HG03342 (cell line): ENCODE data around the gene CD68.
A peak's percentile ranks its signal among the peaks of the same experiment; 100 is the strongest.

Experiments
- ATAC-seq: cut with Tn5 transposase; IDR thresholded peaks from one replicate; pipeline ENCODE4 v1.9.1; 2021; ENCODE audit warnings: mild to moderate bottlenecking, moderate library complexity; ENCODE audit not compliant: unreplicated experiment

CD68 gene, protein sequence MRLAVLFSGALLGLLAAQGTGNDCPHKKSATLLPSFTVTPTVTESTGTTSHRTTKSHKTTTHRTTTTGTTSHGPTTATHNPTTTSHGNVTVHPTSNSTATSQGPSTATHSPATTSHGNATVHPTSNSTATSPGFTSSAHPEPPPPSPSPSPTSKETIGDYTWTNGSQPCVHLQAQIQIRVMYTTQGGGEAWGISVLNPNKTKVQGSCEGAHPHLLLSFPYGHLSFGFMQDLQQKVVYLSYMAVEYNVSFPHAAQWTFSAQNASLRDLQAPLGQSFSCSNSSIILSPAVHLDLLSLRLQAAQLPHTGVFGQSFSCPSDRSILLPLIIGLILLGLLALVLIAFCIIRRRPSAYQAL

DNA sequence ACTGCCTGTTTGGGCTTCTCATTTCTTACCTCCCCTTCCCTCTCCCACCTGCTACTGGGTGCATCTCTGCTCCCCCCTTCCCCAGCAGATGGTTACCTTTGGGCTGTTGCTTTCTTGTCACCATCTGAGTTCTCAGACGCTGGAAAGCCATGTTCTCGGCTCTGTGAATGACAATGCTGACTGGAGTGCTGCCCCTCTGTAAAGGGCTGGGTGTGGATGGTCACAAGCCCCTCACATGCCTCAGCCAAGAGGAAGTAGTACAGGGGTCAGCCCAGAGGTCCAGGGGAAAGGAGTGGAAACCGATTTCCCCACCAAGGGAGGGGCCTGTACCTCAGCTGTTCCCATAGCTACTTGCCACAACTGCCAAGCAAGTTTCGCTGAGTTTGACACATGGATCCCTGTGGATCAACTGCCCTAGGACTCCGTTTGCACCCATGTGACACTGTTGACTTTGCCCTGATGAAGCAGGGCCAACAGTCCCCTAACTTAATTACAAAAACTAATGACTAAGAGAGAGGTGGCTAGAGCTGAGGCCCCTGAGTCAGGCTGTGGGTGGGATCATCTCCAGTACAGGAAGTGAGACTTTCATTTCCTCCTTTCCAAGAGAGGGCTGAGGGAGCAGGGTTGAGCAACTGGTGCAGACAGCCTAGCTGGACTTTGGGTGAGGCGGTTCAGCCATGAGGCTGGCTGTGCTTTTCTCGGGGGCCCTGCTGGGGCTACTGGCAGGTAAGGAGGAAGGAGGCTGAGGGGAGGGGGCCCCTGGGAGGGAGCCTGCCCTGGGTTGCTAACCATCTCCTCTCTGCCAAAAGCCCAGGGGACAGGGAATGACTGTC lies at the start of gene CD68:
Gene CD68, plus strand, starts transcription at position 638 of the 833 bp plus-strand sequence. Its CDS starts 40 bp downstream, at position 678.
- peak; percentile 46 for ATAC-seq

DNA sequence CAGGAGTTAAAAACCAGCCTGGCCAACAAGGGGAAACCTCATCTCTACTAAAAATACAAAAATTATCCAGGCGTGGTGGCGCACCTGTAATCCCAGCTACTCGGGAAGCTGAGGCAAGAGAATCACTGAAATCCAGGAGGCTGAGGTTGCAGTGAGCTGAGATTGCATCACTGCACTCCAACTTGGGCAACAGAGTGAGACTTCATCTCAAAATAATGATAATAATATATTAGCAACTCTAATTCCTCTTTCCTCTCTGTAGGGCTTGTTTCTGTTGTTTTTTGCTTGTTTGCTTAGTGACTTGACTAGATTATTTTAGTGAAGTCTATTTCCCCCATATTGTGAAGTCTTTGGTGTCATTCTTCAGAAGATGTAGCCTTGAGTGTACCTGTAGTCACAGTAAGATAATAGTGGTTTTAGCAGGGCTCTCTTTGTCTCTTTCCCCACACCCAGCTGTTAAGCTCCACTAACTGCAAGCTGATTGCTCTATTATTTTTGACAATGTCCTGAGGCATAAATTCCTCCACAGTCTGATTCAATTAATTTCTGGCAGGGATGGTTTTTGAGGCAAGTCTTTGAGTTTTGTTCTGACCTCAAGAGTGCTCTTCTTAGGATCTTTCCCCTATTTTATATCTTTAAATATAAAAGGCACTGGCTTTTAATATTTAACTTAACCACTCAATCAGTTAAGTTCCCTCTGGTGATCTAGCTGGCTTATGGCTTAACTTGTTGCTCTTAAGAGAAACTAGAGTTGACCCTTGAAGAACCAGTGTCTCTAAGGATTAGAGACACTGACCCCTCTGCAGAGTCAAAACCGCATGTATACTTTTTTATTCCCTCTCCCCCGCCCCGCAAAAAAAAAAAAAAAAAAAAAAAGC lies 49.2 kb upstream of the CD68 start:
- no peak for ATAC-seq

- no peak for ATAC-seq
Measured at GRCh38 chr17:7538050-7538449, 41.4 kb upstream of the CD68 start.

DNA sequence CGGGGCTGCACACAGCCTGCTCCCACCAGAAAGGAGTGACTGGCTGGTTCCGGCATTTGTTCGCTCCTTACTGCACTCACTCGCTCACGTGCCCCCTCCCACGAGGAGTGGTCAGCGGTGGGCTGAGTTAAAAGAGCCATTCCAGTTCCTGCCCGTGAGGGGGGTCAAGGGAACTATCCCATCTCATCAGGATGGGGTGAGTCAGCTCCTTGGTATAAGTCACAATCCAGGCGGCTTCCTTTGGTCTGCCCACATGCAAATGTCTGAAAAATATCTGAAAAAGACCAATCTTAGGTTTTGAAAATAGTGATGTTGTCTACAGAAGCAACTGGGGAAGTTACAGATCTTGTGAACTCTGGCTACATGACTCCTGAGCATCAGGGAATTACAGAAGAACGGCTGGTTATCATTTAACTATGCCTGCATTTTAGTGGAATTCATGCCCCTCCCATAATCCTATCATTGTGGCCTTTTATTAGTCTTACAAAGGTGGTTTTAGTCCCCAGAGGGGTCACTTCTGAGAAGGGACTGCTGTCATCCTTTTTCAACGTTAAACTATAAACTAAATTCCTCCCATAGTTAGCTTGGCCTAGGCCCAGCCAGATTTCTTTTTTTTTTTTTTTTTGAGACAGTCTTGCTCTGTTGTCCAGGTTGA lies 40.4 kb upstream of the CD68 start:
- no peak for ATAC-seq

GRCh38 chr17:7541074-7541621 lies 38.3 kb upstream of the CD68 start:
- ATAC-seq = no peak

DNA sequence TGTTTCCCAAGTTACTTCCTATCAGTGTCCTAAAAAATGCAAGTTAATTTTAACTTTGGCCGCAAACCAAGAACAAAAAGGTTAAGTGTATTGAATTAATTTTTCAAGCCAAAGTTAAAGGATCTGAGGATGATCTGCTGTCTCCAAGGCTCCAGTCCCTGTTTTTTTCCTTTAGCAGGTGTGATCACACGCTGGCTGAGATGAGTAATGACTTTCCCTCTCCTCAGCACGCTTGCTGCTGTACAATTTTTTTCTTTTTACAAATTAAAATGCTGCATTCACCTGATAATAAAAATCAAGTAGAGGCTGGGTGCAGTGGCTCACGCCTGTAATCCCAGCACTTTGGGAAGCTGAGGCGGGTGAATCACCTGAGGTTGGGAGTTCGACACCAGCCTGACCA lies 34.5 kb upstream of the CD68 start:
- ATAC-seq = no peak

DNA sequence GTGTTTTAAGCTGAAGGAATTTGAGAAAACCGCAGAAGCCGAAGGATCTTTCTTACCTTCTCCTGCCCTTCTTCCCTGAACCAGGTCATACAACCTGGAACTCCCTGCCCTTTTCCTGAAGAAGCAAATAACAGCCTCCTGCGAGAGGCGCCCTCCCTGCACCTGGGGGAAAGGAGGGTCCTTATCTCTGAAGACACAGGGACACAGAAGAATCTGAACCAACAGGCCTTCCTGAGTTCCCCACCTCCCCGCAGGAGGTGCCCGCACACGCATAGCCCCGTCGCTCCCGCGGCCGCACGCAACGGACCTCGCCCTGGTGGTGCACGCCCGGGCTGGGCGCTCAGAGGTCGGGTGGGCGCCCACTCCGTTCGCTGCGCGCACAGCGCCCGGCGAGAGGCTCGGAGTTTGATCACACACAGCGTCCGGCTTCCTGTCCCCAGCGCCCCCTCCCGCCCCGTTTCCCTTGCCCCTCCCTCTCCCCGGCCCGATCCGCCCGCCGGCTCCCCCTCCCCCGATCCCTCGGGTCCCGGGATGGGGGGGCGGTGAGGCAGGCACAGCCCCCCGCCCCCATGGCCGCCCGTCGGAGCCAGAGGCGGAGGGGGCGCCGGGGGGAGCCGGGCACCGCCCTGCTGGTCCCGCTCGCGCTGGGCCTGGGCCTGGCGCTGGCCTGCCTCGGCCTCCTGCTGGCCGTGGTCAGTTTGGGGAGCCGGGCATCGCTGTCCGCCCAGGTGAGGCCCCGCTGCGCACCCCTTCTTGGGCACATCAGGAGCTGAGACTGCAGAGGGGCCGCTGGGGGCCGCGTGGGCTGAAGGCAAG lies 30.6 kb upstream of the CD68 start, which contains the start of gene TNFSF12:
Gene TNFSF12, plus strand, starts transcription at position 474 of the 816 bp plus-strand sequence. Its CDS starts 96 bp downstream, at position 570.
- ATAC-seq = no peak

GRCh38 chr17:7549401-7550055 lies 29.9 kb upstream of the CD68 start:
- no peak for ATAC-seq

DNA sequence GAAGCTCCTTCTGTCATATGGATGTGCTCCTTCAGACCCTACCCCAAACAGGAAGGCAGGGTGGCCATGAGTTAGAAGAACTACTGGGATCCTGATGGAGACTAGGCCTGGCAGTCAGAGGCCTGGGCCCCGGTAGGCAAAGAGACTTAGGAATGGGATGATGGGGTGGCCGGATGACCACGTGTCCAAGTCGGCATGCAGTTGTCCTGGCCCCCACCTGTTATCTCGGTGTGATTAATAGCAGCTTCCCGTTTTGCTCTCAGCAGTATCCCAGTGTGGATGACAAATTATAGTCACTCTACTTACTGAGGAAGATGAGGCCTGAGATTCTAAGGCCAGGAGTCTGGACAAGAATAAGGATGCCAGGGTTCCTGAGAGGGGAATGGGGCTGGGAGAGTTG lies 29.1 kb upstream of the CD68 start:
- ATAC-seq = no peak

DNA sequence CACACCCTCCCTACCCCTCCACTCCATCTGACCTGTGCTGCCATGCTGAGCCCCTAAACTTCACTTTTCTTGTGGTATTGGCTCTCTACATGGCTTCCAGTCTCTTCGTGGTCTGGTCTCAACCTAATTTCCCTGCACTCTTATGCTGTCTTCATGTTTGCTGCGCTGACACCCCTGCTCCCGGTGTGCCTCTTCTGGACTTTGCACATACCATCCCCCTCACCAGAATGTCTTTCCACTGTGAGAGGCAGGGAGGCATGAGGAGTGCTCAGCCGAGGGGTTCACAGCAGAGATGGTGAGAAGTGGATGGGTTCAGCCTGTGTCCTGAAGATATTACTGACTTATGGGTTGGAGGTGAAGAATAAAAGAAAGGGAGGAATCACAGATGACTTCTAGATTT lies 28.0 kb upstream of the CD68 start:
- ATAC-seq = no peak

DNA sequence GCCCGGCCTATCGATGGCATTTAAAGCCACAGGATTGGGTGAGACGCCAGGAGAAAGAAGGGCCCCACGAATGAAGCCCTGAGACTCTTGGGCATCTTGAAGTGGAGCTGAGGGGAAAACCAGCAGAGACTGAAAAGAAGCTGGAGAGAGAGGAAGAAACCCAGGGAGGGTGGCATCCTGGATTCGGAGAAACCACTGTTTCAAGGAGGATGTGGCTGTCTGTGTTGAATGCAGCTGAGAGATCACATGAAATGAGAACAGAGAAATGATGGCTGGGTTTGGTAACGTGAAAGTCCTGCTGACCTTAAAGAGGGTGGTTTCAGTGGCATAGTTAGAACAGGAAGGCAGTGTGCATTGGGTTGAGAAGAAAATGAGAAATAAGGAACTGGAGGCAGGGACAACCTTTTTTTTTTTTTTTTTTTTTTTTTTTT lies 26.8 kb upstream of the CD68 start:
- ATAC-seq = peak; percentile 58

GRCh38 chr17:7553356-7553755 lies 26.1 kb upstream of the CD68 start:
- ATAC-seq = no peak

DNA sequence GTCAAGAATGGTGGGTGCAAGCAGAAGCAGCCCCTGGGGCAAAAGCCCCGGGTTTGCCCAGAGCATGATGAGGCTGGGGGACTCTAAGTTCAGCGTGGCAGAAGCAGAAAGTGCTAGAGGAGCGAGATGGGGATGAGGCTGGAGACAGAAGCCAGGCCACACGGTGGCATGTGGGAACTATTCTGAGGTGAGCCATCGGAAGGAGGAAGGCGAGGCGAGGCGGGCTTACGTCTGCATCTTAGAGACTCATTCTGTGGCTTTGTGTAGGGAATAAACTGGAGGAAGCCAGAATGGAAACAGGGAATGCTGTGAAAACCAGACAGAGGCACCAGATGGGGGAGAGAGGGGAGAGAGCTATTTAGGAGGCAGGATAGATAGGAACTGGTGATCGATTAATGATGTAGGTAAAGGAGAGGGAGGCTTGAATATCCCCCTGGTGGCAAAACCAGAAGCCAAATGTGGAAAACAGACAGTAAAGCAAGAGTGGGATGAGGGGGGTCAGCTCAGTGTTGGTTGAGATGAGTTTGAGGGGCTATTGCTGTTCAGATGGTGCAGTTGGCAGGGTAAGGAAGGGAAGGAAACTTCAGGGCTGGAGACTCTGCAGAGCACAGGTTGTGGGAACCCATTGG lies 24.0 kb upstream of the CD68 start:
- ATAC-seq = no peak

- ATAC-seq = no peak
Measured at GRCh38 chr17:7556627-7557026, 22.8 kb upstream of the CD68 start.

DNA sequence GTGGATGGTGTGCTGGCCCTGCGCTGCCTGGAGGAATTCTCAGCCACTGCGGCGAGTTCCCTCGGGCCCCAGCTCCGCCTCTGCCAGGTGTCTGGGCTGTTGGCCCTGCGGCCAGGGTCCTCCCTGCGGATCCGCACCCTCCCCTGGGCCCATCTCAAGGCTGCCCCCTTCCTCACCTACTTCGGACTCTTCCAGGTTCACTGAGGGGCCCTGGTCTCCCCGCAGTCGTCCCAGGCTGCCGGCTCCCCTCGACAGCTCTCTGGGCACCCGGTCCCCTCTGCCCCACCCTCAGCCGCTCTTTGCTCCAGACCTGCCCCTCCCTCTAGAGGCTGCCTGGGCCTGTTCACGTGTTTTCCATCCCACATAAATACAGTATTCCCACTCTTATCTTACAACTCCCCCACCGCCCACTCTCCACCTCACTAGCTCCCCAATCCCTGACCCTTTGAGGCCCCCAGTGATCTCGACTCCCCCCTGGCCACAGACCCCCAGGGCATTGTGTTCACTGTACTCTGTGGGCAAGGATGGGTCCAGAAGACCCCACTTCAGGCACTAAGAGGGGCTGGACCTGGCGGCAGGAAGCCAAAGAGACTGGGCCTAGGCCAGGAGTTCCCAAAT lies 22.2 kb upstream of the CD68 start:
- ATAC-seq = no peak

GRCh38 chr17:7557775-7558543 lies 21.5 kb upstream of the CD68 start:
- no peak for ATAC-seq
